ENCODE data around the gene SLC15A2.

DNA sequence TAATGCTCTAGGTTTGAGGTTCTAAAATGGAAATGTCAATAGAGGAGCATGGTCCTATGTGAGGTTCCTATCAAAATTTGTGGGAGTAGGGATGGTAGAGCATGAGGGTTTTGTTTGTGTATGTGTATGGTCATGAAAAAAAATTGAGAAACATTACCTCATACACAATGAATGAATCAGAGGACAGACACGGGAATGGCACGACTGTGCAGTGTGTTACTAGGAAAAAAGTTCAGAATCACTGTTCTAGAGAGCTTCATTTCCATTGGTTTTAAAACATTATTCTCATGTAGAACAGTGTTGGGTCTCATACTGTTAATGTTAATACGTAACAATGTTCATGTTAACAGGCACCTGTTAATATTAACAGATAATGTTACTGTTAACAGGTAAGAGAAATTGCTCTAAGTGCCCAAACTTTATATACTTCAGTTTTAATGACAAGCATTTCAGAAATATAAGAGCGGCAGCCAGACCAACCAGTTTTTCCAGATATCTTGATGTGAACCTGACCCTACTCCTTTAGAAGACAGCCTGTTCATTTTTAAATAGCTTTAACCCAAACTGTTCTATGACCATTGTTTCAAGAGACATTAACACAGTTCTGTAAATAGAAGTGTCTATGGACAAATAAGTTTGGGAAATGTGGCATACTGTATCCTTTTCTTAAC lies 48.0 kb downstream of the SLC15A2 start:
- TF ChIP-seq EP300 (IDR thresholded peaks at IDR 0.05) (no peak), POLR2A (IDR thresholded peaks at IDR 0.05) (no peak)

All from ovary (tissue), 1 donor.